Gastrocnemius medialis (tissue), 4 donors: ENCODE data around the gene SIAE.

Experiments
- POLR2A ChIP-seq, 2 donors: fragments of 450-650 bp; IDR thresholded peaks; one replicate each; pipeline ENCODE4 v1.6.1; 2017; ENCODE audit warnings: antibody characterized with exemption in 2 of 2, mild to moderate bottlenecking in 2 of 2, moderate library complexity in 2 of 2
- TF ChIP-seq, protein P1 (sequence below), 5 experiments: fragments of 450-650 bp in 3 of 5; fragments of 200-600 bp in 2 of 5; sonication (generic) in 2 of 5; IDR thresholded peaks in 4 of 5; conservative IDR thresholded peaks in 1 of 5; 1 replicate in 4 of 5; 2 replicates in 1 of 5; pipeline ENCODE4 v1.5.1; 2016 to 2019; ENCODE audit warnings: antibody characterized with exemption in 5 of 5, mild to moderate bottlenecking in 3 of 5, moderate library complexity in 3 of 5

DNA sequence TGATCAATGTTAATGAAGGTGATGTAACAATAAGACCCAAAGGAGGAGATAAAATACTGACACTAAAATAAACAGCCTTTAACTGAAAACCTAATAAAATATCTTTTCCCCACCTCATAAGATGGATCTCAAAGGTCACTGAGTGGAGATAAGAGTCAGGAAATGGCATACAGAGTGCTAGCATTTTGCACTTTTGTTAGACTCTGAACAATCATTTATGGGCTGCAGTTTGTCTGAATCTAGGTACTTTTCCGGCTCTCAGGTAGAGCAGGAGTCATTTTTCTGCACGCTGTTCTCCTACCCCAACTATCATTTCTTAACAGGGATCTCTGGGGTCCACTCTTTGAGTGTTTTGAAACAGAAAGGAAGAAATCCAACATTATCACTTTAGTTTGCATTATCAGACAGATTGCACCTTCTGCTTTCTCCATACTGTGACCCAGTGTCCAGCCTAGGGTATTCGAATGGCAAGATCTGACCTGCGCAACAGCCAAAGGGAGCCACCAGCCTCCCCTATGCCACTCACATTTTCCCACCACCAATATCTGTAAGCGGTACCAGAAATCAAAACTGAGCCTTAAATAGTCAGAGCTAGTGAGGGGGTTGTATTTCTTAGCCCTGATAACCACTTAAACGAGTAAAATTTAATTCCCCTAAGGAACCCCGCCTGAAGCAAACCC is 863 bp downstream of the SIAE start:
- TF ChIP-seq, protein P1, sequence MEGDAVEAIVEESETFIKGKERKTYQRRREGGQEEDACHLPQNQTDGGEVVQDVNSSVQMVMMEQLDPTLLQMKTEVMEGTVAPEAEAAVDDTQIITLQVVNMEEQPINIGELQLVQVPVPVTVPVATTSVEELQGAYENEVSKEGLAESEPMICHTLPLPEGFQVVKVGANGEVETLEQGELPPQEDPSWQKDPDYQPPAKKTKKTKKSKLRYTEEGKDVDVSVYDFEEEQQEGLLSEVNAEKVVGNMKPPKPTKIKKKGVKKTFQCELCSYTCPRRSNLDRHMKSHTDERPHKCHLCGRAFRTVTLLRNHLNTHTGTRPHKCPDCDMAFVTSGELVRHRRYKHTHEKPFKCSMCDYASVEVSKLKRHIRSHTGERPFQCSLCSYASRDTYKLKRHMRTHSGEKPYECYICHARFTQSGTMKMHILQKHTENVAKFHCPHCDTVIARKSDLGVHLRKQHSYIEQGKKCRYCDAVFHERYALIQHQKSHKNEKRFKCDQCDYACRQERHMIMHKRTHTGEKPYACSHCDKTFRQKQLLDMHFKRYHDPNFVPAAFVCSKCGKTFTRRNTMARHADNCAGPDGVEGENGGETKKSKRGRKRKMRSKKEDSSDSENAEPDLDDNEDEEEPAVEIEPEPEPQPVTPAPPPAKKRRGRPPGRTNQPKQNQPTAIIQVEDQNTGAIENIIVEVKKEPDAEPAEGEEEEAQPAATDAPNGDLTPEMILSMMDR (IDR thresholded peaks at IDR 0.05 in 4 of 5, conservative IDR thresholded peaks at IDR 0.05 in 1 of 5), result no peak
- no peak for TF ChIP-seq POLR2A (IDR thresholded peaks at IDR 0.05)
